Mammary epithelial cell (primary cell): ENCODE results near the gene TEX47.

Experiments
- EZH2 ChIP-seq: IDR thresholded peaks from 2 replicates; pipeline ENCODE4 v1.6.1; 2012; ENCODE audit warnings: low read length, inconsistent platforms, borderline replicate concordance
- TF ChIP-seq, protein P1 (sequence below), 2 donors: IDR thresholded peaks in 1 of 2; conservative IDR thresholded peaks in 1 of 2; 2 replicates each; pipeline ENCODE4 v1.5.1; 2011 to 2012; ENCODE audit warnings: inconsistent platforms in 2 of 2, low read length in 2 of 2, mild to moderate bottlenecking in 2 of 2, control low read depth in 1 of 2, low read depth in 1 of 2; ENCODE audit not compliant: insufficient read depth in 1 of 2; ENCODE audit errors: extremely low read depth in 1 of 2

DNA sequence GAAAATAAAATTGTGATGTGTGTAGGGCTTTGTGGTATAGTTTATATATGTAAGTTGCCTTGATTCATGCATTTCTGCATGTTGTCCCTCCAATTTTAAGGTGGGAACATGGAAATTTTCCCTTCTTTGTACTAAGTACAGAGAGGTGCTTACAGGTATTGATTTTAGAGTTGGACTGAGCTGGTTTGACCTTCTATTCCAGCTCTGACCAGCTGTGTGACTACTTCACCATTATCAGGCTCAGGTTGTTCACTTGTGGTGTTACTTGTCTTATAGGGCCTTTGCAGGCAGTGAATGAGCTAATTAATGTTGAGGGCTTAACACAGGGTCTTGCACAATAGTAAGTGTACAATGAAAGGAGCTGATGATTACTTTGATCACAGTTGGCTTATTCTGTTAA lies 19.7 kb downstream of the TEX47 start:
- TF ChIP-seq, protein P1, sequence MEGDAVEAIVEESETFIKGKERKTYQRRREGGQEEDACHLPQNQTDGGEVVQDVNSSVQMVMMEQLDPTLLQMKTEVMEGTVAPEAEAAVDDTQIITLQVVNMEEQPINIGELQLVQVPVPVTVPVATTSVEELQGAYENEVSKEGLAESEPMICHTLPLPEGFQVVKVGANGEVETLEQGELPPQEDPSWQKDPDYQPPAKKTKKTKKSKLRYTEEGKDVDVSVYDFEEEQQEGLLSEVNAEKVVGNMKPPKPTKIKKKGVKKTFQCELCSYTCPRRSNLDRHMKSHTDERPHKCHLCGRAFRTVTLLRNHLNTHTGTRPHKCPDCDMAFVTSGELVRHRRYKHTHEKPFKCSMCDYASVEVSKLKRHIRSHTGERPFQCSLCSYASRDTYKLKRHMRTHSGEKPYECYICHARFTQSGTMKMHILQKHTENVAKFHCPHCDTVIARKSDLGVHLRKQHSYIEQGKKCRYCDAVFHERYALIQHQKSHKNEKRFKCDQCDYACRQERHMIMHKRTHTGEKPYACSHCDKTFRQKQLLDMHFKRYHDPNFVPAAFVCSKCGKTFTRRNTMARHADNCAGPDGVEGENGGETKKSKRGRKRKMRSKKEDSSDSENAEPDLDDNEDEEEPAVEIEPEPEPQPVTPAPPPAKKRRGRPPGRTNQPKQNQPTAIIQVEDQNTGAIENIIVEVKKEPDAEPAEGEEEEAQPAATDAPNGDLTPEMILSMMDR (conservative IDR thresholded peaks at IDR 0.05 in 1 of 2, IDR thresholded peaks at IDR 0.05 in 1 of 2; ENCODE audit: extremely low read depth in 1 of 2, insufficient read depth in 1 of 2, low read depth in 1 of 2, low read length in 2 of 2) = no peak
- no peak for TF ChIP-seq EZH2
